ENCODE measurements around the gene GRIP2. TPM values are rescaled to one million over a fixed set of nuclear protein-coding genes. Genes with fewer than 3 reads are reported as not detected.
A peak's percentile ranks its signal among the peaks of the same experiment; 100 is the strongest.

Gene GRIP2
- total RNA-seq, 2 donors from 2014 or later: 0.47 to 0.53 TPM

GRCh38 chr3:14566812-14567211, 26.7 kb upstream of the GRIP2 start:
- Histone ChIP-seq H3K4me1 (no peaks in the 10 kb centered on the region), H3K27ac (no peak overlapping the region), H3K9ac (ENCODE audit: low read depth in 2 of 2, low read length in 2 of 2) (no peak overlapping the region), H3K4me3 (no peak overlapping the region), H3K36me3 (no peaks in the 10 kb centered on the region), H3K27me3 (no peaks in the 10 kb centered on the region), H3K9me3 (no peaks in the 10 kb centered on the region)
- DNase-seq: no peak
- TF ChIP-seq CTCF (IDR thresholded peaks at IDR 0.05): no peak
- intact Hi-C loops (cut with DNase I): no loop called here

- no peaks in the 10 kb centered on the region for H3K9me3 ChIP-seq
- intact Hi-C loops (cut with DNase I): no loop called here
Measured at GRCh38 chr3:14565868-14566588, 25.9 kb upstream of the GRIP2 start.

DNA sequence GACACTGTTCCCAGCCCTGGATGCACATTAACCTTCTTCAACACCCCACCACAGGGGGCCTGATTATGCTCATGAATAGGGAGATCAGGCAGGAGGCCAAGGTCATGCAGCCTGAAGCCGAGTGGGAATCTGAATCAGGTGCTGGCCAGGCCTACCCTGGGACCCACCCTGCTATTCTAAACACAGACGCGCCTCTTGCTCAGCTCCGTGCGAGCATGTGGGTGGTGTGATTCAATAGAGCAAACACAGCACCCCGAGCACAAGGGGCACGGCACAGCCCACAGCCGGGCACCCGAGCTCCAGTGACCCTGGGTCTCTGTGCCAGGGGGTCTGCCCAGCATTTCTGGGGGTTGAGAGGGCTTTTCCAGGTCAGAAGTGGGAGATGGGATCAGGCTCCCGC, 24.6 kb upstream of the GRIP2 start:
- H3K27me3 ChIP-seq: no peaks in the 10 kb centered on the region
- no peak overlapping the region for H3K4me3 ChIP-seq
- TF ChIP-seq CTCF (IDR thresholded peaks at IDR 0.05): no peak
- intact Hi-C loops (cut with DNase I): no loop called here
- DNase-seq: peak; percentile 21
- H3K9ac ChIP-seq (ENCODE audit: low read depth in 2 of 2, low read length in 2 of 2): no peak overlapping the region
- no peaks in the 10 kb centered on the region for H3K9me3 ChIP-seq
- no peak overlapping the region for H3K27ac ChIP-seq
- H3K4me1 ChIP-seq: no peaks in the 10 kb centered on the region
- H3K36me3 ChIP-seq: no peaks in the 10 kb centered on the region

More at GRCh38 chr3:14565868-14566588, 25.9 kb upstream of the GRIP2 start:
- Histone ChIP-seq H3K27me3 (no peaks in the 10 kb centered on the region), H3K4me1 (no peaks in the 10 kb centered on the region), H3K36me3 (no peaks in the 10 kb centered on the region), H3K27ac (no peak overlapping the region), H3K4me3 (no peak overlapping the region), H3K9ac (ENCODE audit: low read depth in 2 of 2, low read length in 2 of 2) (no peak overlapping the region)
- no peak for TF ChIP-seq CTCF (IDR thresholded peaks at IDR 0.05)
- DNase-seq: no peak

DNA sequence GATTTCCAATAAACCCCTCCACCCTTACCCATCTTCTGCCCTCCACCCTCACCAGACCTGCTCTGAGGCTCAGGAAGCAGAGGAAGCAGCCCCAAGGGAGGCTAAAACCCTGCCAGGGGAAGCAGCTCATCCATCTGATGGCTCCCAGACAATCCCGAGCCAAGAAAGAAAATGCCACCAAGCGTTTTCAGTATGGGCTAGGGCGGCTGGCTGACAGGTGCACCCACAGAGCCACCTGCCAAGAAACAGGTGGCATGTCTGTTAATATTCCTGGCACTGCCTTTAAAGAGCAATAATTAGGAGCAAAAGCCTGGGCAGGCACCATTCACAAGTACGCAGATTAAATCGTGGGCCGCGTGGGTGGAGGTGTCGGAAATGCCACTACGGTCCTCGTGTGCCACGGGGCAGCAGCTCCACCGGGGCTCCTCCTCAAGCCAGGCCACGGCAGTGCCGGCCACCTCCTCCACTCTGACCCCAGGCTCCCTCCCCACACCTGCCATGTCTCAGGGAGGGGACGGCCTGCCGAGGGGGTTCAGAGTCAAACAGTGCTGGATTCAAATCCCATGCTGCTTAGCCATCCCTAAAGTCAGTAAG, 23.9 kb upstream of the GRIP2 start:
- no peaks in the 10 kb centered on the region for H3K27me3 ChIP-seq
- H3K4me1 ChIP-seq: no peaks in the 10 kb centered on the region
- intact Hi-C loops (cut with DNase I): no loop called here
- H3K36me3 ChIP-seq: no peaks in the 10 kb centered on the region
- TF ChIP-seq CTCF (IDR thresholded peaks at IDR 0.05): no peak
- H3K4me3 ChIP-seq: no peak overlapping the region
- no peak overlapping the region for H3K9ac ChIP-seq (ENCODE audit: low read depth in 2 of 2, low read length in 2 of 2)
- H3K27ac ChIP-seq: no peak overlapping the region
- no peak for DNase-seq
- H3K9me3 ChIP-seq: no peaks in the 10 kb centered on the region

DNA sequence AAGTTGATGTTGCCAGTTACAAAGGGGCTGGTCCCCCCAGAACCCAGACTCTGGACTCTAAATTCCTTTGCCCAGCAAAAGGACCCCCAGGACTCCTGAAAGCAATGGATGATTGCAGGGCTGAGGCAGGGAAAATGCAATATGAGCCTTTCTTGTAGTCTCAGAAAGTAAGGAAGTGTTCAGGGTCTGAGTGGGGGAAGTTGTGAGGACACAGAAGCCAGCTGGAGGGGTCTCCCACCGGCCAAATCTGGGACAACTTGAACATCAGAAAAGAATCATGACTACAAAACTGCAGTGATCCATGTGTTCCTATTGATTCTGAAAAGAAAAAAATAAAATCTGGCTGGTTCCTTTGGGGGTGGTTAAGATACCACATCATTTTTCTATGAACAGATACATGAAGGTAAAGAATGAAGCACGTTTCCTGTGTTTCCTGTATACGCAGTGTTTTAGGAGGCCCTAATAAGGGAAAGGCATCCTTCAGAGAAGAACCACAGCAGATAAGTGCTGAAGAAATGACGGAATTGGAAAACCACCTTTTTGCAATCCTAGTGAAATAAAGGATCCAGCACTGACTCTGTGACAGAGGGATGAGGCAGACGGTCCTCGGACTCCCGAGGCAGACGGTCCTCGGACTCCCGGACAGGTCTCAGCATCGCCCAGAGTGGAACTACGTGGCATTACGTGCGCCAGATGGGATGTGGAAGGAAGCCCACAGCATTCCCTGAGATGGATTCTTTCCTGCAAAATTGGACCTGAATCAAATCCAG, 22.2 kb upstream of the GRIP2 start:
- no peak overlapping the region for H3K27ac ChIP-seq
- no peak for DNase-seq
- no peak for TF ChIP-seq CTCF (IDR thresholded peaks at IDR 0.05)
- no peaks in the 10 kb centered on the region for H3K4me1 ChIP-seq
- intact Hi-C loops (cut with DNase I): no loop called here
- no peak overlapping the region for H3K4me3 ChIP-seq
- no peak overlapping the region for H3K9ac ChIP-seq (ENCODE audit: low read depth in 2 of 2, low read length in 2 of 2)
- H3K27me3 ChIP-seq: no peaks in the 10 kb centered on the region
- H3K36me3 ChIP-seq: no peaks in the 10 kb centered on the region
- H3K9me3 ChIP-seq: no peaks in the 10 kb centered on the region
